HCT116 (cell line): ENCODE data around the gene ASMTL.

Experiments
- ATF3 ChIP-seq: IDR thresholded peaks from 2 replicates; pipeline ENCODE4 v1.6.1; 2012
- CTCF ChIP-seq, 3 experiments: fragments of 200-600 bp in 1 of 3; sonication (generic) in 1 of 3; IDR thresholded peaks in 2 of 3; conservative IDR thresholded peaks in 1 of 3; 2 replicates each; pipeline ENCODE4 v1.5.1; 2012 to 2017; ENCODE audit warnings: low read depth in 2 of 3, low read length in 2 of 3, antibody characterized with exemption in 1 of 3, borderline replicate concordance in 1 of 3, control low read depth in 1 of 3, mild to moderate bottlenecking in 1 of 3, mixed read lengths in 1 of 3, mixed run types in 1 of 3, moderate library complexity in 1 of 3; ENCODE audit not compliant: insufficient read depth in 1 of 3
- EGR1 ChIP-seq: IDR thresholded peaks from 2 replicates; pipeline ENCODE4 v1.6.1; 2012; ENCODE audit warnings: low read depth
- EZH2 ChIP-seq: fragments of 200-600 bp; sonication (generic); IDR thresholded peaks from 2 replicates; pipeline ENCODE4 v1.6.1; 2017; ENCODE audit warnings: antibody characterized with exemption, mixed run types
- MAX ChIP-seq: IDR thresholded peaks from 2 replicates; pipeline ENCODE4 v1.6.1; 2012
- POLR2A ChIP-seq: IDR thresholded peaks from 2 replicates; pipeline ENCODE4 v1.7.0; 2011; ENCODE audit warnings: borderline replicate concordance; ENCODE audit not compliant: insufficient read depth, insufficient read length; ENCODE audit errors: extremely low read depth
- POLR2AphosphoS5 ChIP-seq: IDR thresholded peaks from 2 replicates; pipeline ENCODE4 v1.6.1; 2011; ENCODE audit warnings: mild to moderate bottlenecking, low read depth, low read length, moderate library complexity
- RAD21 ChIP-seq: IDR thresholded peaks from 2 replicates; pipeline ENCODE4 v1.6.1; 2012; ENCODE audit warnings: low read depth, mild to moderate bottlenecking
- REST ChIP-seq: IDR thresholded peaks from 2 replicates; pipeline ENCODE4 v1.6.1; 2012; ENCODE audit warnings: low read depth

GRCh38 chrX:1392376-1393068 lies 60.2 kb downstream of the ASMTL start:
- TF ChIP-seq CTCF (IDR thresholded peaks at IDR 0.05 in 2 of 3, conservative IDR thresholded peaks at IDR 0.05 in 1 of 3; ENCODE audit: borderline replicate concordance in 1 of 3, insufficient read depth in 1 of 3, low read depth in 2 of 3, low read length in 2 of 3) (no peak), EZH2 (no peak), POLR2A (no peak), REST (no peak), MAX (no peak), EGR1 (no peak), ATF3 (no peak), RAD21 (no peak), POLR2AphosphoS5 (peak; percentile 54)
